HEK293 (cell line): Measurements from ENCODE around the gene TNFRSF4.
A peak's percentile ranks its signal among the peaks of the same experiment; 100 is the strongest.

Source experiments
- CTCF ChIA-PET: fragments of 350-600 bp; formaldehyde crosslinking; extraction: SDS; loops from one replicate; lab custom pipeline; 2021; ENCODE audit warnings: antibody characterized with exemption; lab: Yijun Ruan, JAX
- POLR2A ChIA-PET: fragments of 300-600 bp; formaldehyde crosslinking; extraction: SDS; loops from one replicate; lab custom pipeline; 2020; ENCODE audit warnings: antibody characterized with exemption, inconsistent platforms; lab: Yijun Ruan, JAX
- H3K27ac ChIP-seq: fragments of 200-500 bp; sonication (Bioruptor generic); 2 replicates; pipeline ENCODE4 v1.5.1; 2014; ENCODE audit warnings: low read depth, low read length, control low read depth, inconsistent platforms; ENCODE audit errors: extremely low read depth
- H3K36me3 ChIP-seq, 2 experiments: fragments of 200-500 bp in 1 of 2; sonication (Bioruptor generic) in 1 of 2; 1 replicate in 1 of 2; 2 replicates in 1 of 2; pipeline ENCODE4 v1.5.1; 2014 to 2017; ENCODE audit warnings: inconsistent platforms in 2 of 2, low read length in 2 of 2; ENCODE audit not compliant: control insufficient read depth in 2 of 2, insufficient read depth in 1 of 2
- H3K4me1 ChIP-seq: fragments of 200-500 bp; sonication (Bioruptor generic); 2 replicates; pipeline ENCODE4 v1.5.1; 2014; ENCODE audit warnings: mild to moderate bottlenecking, low read length, inconsistent platforms; ENCODE audit not compliant: control insufficient read depth, insufficient read depth
- H3K4me3 ChIP-seq: 2 replicates; pipeline ENCODE4 v1.5.1; 2011; ENCODE audit warnings: low read depth, mild to moderate bottlenecking, control low read depth, low read length, moderate library complexity
- H3K9me3 ChIP-seq: fragments of 200-500 bp; sonication (Bioruptor generic); 2 replicates; pipeline ENCODE4 v1.5.1; 2014; ENCODE audit warnings: low read depth, low read length, inconsistent platforms; ENCODE audit not compliant: control insufficient read depth, insufficient read depth
- EGR2 ChIP-seq: fragments of 450-650 bp; formaldehyde crosslinking; IDR thresholded peaks from 2 replicates; pipeline ENCODE4 v1.5.1; 2016; ENCODE audit warnings: low read depth, missing biosample characterization, missing genetic modification characterization
- GLIS2 ChIP-seq: fragments of 450-650 bp; formaldehyde crosslinking; IDR thresholded peaks from 2 replicates; pipeline ENCODE4 v1.5.1; 2016; ENCODE audit warnings: missing biosample characterization, missing genetic modification characterization
- HIC1 ChIP-seq: fragments of 450-650 bp; formaldehyde crosslinking; IDR thresholded peaks from 2 replicates; pipeline ENCODE4 v1.5.1; 2016; ENCODE audit warnings: missing biosample characterization, missing genetic modification characterization
- PATZ1 ChIP-seq: fragments of 450-650 bp; formaldehyde crosslinking; IDR thresholded peaks from 2 replicates; pipeline ENCODE4 v1.5.1; 2016; ENCODE audit warnings: missing biosample characterization, missing genetic modification characterization
- SCRT2 ChIP-seq: fragments of 450-650 bp; formaldehyde crosslinking; IDR thresholded peaks from 2 replicates; pipeline ENCODE4 v1.5.1; 2016; ENCODE audit warnings: missing biosample characterization, missing genetic modification characterization
- ZBTB6 ChIP-seq: fragments of 450-650 bp; formaldehyde crosslinking; IDR thresholded peaks from 2 replicates; pipeline ENCODE4 v1.5.1; 2017; ENCODE audit warnings: missing biosample characterization, missing genetic modification characterization
- ZBTB8A ChIP-seq: fragments of 450-650 bp; formaldehyde crosslinking; IDR thresholded peaks from 2 replicates; pipeline ENCODE4 v1.5.1; 2016; ENCODE audit warnings: missing biosample characterization, missing genetic modification characterization
- ZFHX2 ChIP-seq: fragments of 450-650 bp; formaldehyde crosslinking; conservative IDR thresholded peaks from 2 replicates; pipeline ENCODE4 v1.5.1; 2016; ENCODE audit warnings: missing biosample characterization, missing genetic modification characterization
- ZIC2 ChIP-seq: fragments of 450-650 bp; formaldehyde crosslinking; IDR thresholded peaks from 2 replicates; pipeline ENCODE4 v1.5.1; 2016; ENCODE audit warnings: missing biosample characterization, missing genetic modification characterization
- ZNF146 ChIP-seq: fragments of 450-650 bp; formaldehyde crosslinking; IDR thresholded peaks from 2 replicates; pipeline ENCODE4 v1.5.1; 2016; ENCODE audit warnings: missing biosample characterization, missing genetic modification characterization
- ZNF175 ChIP-seq: fragments of 450-650 bp; formaldehyde crosslinking; IDR thresholded peaks from 2 replicates; pipeline ENCODE4 v1.5.1; 2016; ENCODE audit warnings: missing biosample characterization, missing genetic modification characterization
- ZNF266 ChIP-seq: fragments of 450-650 bp; formaldehyde crosslinking; IDR thresholded peaks from 2 replicates; pipeline ENCODE4 v1.5.1; 2016; ENCODE audit warnings: missing biosample characterization, missing genetic modification characterization, low read depth
- ZNF362 ChIP-seq: fragments of 450-650 bp; formaldehyde crosslinking; IDR thresholded peaks from 2 replicates; pipeline ENCODE4 v1.5.1; 2016; ENCODE audit warnings: missing biosample characterization, missing genetic modification characterization
- ZNF394 ChIP-seq: fragments of 450-650 bp; formaldehyde crosslinking; IDR thresholded peaks from 2 replicates; pipeline ENCODE4 v1.5.1; 2016; ENCODE audit warnings: missing biosample characterization, missing genetic modification characterization, mild to moderate bottlenecking, moderate library complexity, borderline replicate concordance
- ZNF449 ChIP-seq: fragments of 450-650 bp; formaldehyde crosslinking; IDR thresholded peaks from 2 replicates; pipeline ENCODE4 v1.5.1; 2017; ENCODE audit warnings: missing biosample characterization, mild to moderate bottlenecking, missing genetic modification characterization, moderate library complexity

TNFRSF4 gene

GRCh38 chr1:1181129-1181937 is 32.6 kb downstream of the TNFRSF4 start:
- Histone ChIP-seq H3K4me3 (no peak overlapping the region), H3K4me1 (no peaks in the 10 kb centered on the region), H3K27ac (no peak overlapping the region), H3K36me3 (no peaks in the 10 kb centered on the region), H3K9me3 (no peaks in the 10 kb centered on the region)
- TF ChIP-seq GLIS2 (tag by site-specific recombination) (0 out of 2 replicates have a peak, but pooled peaks have one; percentile 13), EGR2 (tag by site-specific recombination) (peak; percentile 55), ZNF449 (tag by site-specific recombination) (no peak), HIC1 (tag by site-specific recombination) (peak; percentile 27; the same call in 1 of the 2 replicates), ZBTB8A (tag by site-specific recombination) (no peak), ZNF175 (tag by site-specific recombination) (no peak), ZNF266 (tag by site-specific recombination) (no peak), ZFHX2 (peak; percentile 58), ZNF362 (tag by site-specific recombination) (no peak), ZNF394 (tag by site-specific recombination) (no peak), ZIC2 (tag by site-specific recombination) (no peak), ZBTB6 (tag by site-specific recombination) (no peak), PATZ1 (tag by site-specific recombination) (no peak), SCRT2 (tag by site-specific recombination) (no peak), ZNF146 (tag by site-specific recombination) (no peak)
- CTCF ChIA-PET: no interaction called here
- POLR2A ChIA-PET: no interaction called here
